HEK293 (cell line): ENCODE results near the gene SPDYE6.

ENCODE experiments used
- CTCF ChIA-PET: fragments of 350-600 bp; formaldehyde crosslinking; extraction: SDS; loops from one replicate; lab custom pipeline; 2021; ENCODE audit warnings: antibody characterized with exemption; lab: Yijun Ruan, JAX
- POLR2A ChIA-PET: fragments of 300-600 bp; formaldehyde crosslinking; extraction: SDS; loops from one replicate; lab custom pipeline; 2020; ENCODE audit warnings: antibody characterized with exemption, inconsistent platforms; lab: Yijun Ruan, JAX
- H3K27ac ChIP-seq: fragments of 200-500 bp; sonication (Bioruptor generic); 2 replicates; pipeline ENCODE4 v1.5.1; 2014; ENCODE audit warnings: low read depth, low read length, control low read depth, inconsistent platforms; ENCODE audit errors: extremely low read depth
- H3K36me3 ChIP-seq, 2 experiments: fragments of 200-500 bp in 1 of 2; sonication (Bioruptor generic) in 1 of 2; 1 replicate in 1 of 2; 2 replicates in 1 of 2; pipeline ENCODE4 v1.5.1; 2014 to 2017; ENCODE audit warnings: inconsistent platforms in 2 of 2, low read length in 2 of 2; ENCODE audit not compliant: control insufficient read depth in 2 of 2, insufficient read depth in 1 of 2
- H3K4me1 ChIP-seq: fragments of 200-500 bp; sonication (Bioruptor generic); 2 replicates; pipeline ENCODE4 v1.5.1; 2014; ENCODE audit warnings: mild to moderate bottlenecking, low read length, inconsistent platforms; ENCODE audit not compliant: control insufficient read depth, insufficient read depth
- H3K4me3 ChIP-seq: 2 replicates; pipeline ENCODE4 v1.5.1; 2011; ENCODE audit warnings: low read depth, mild to moderate bottlenecking, control low read depth, low read length, moderate library complexity
- H3K9me3 ChIP-seq: fragments of 200-500 bp; sonication (Bioruptor generic); 2 replicates; pipeline ENCODE4 v1.5.1; 2014; ENCODE audit warnings: low read depth, low read length, inconsistent platforms; ENCODE audit not compliant: control insufficient read depth, insufficient read depth
- AEBP2 ChIP-seq: fragments of 450-650 bp; formaldehyde crosslinking; IDR thresholded peaks from 2 replicates; pipeline ENCODE4 v1.5.1; 2016; ENCODE audit warnings: missing biosample characterization, missing genetic modification characterization, borderline replicate concordance
- GLI2 ChIP-seq: fragments of 450-650 bp; formaldehyde crosslinking; IDR thresholded peaks from 2 replicates; pipeline ENCODE4; 2017; ENCODE audit warnings: missing biosample characterization, missing genetic modification characterization, low read depth, borderline replicate concordance
- OSR2 ChIP-seq: fragments of 450-650 bp; formaldehyde crosslinking; IDR thresholded peaks from 2 replicates; pipeline ENCODE4 v1.5.1; 2016; ENCODE audit warnings: missing biosample characterization, missing genetic modification characterization
- SP2 ChIP-seq: fragments of 450-650 bp; formaldehyde crosslinking; IDR thresholded peaks from 2 replicates; pipeline ENCODE4 v1.5.1; 2016; ENCODE audit warnings: missing biosample characterization, missing genetic modification characterization
- TRIM28 ChIP-seq: IDR thresholded peaks from 2 replicates; pipeline ENCODE4 v1.6.1; 2011; ENCODE audit warnings: low read length, control low read depth, borderline replicate concordance
- ZBTB8A ChIP-seq: fragments of 450-650 bp; formaldehyde crosslinking; IDR thresholded peaks from 2 replicates; pipeline ENCODE4 v1.5.1; 2016; ENCODE audit warnings: missing biosample characterization, missing genetic modification characterization
- ZNF341 ChIP-seq: fragments of 450-650 bp; formaldehyde crosslinking; IDR thresholded peaks from 2 replicates; pipeline ENCODE4; 2016; ENCODE audit warnings: low read depth, missing biosample characterization, missing genetic modification characterization
- ZNF362 ChIP-seq: fragments of 450-650 bp; formaldehyde crosslinking; IDR thresholded peaks from 2 replicates; pipeline ENCODE4 v1.5.1; 2016; ENCODE audit warnings: missing biosample characterization, missing genetic modification characterization
- ZNF391 ChIP-seq: fragments of 450-650 bp; formaldehyde crosslinking; IDR thresholded peaks from 2 replicates; pipeline ENCODE4 v1.5.1; 2016; ENCODE audit warnings: low read depth, missing biosample characterization, missing genetic modification characterization, borderline replicate concordance
- ZNF416 ChIP-seq: fragments of 450-650 bp; formaldehyde crosslinking; IDR thresholded peaks from 2 replicates; pipeline ENCODE4 v1.5.1; 2016; ENCODE audit warnings: missing biosample characterization, missing genetic modification characterization
- ZNF518A ChIP-seq: fragments of 450-650 bp; formaldehyde crosslinking; conservative IDR thresholded peaks from 2 replicates; pipeline ENCODE4 v1.5.1; 2016; ENCODE audit warnings: low read depth, missing biosample characterization, missing genetic modification characterization
- ZNF530 ChIP-seq: fragments of 450-650 bp; formaldehyde crosslinking; IDR thresholded peaks from 2 replicates; pipeline ENCODE4 v1.5.1; 2016; ENCODE audit warnings: low read depth, missing biosample characterization, missing genetic modification characterization
- ZNF560 ChIP-seq: fragments of 450-650 bp; formaldehyde crosslinking; IDR thresholded peaks from 2 replicates; pipeline ENCODE4 v1.5.1; 2017; ENCODE audit warnings: missing biosample characterization, missing genetic modification characterization, borderline replicate concordance
- ZNF692 ChIP-seq: fragments of 450-650 bp; formaldehyde crosslinking; IDR thresholded peaks from 2 replicates; pipeline ENCODE4 v1.5.1; 2016; ENCODE audit warnings: missing biosample characterization, missing genetic modification characterization
- ZNF768 ChIP-seq: fragments of 450-650 bp; formaldehyde crosslinking; IDR thresholded peaks from 2 replicates; pipeline ENCODE4 v1.5.1; 2018; ENCODE audit warnings: missing biosample characterization, mild to moderate bottlenecking, missing genetic modification characterization
- ZNF776 ChIP-seq: fragments of 450-650 bp; formaldehyde crosslinking; IDR thresholded peaks from 2 replicates; pipeline ENCODE4 v1.5.0; 2017; ENCODE audit warnings: missing biosample characterization, missing genetic modification characterization, borderline replicate concordance

SPDYE6 gene

GRCh38 chr7:102300643-102301221 is 55.5 kb downstream of the SPDYE6 start:
- H3K4me3 ChIP-seq, result no peak overlapping the region
- CTCF ChIA-PET, result interaction anchor here (1.0 kb wide), 1 partner anchor 17 kb away, joined by 3 read pairs; no protein-coding TSS in a partner anchor
- TF ChIP-seq ZNF341 (tag by site-specific recombination) (no peak), ZNF560 (tag by site-specific recombination) (no peak), ZBTB8A (no peak), ZNF530 (tag by site-specific recombination) (no peak), ZNF776 (tag by site-specific recombination) (no peak), SP2 (tag by site-specific recombination) (no peak), ZNF692 (tag by site-specific recombination) (no peak), ZNF362 (tag by site-specific recombination) (no peak), AEBP2 (tag by site-specific recombination) (no peak), ZNF391 (no peak), OSR2 (tag by site-specific recombination) (no peak), TRIM28 (no peak), ZNF518A (no peak), ZNF768 (tag by site-specific recombination) (no peak), ZNF416 (tag by site-specific recombination) (no peak), GLI2 (tag by site-specific recombination) (no peak)
- TF ChIP-seq, all 188 proteins: peak for 0

More at GRCh38 chr7:102300643-102301221, 55.5 kb downstream of the SPDYE6 start:
- no peaks in the 10 kb centered on the region for H3K36me3 ChIP-seq
- POLR2A ChIA-PET, result no interaction called here
- H3K27ac ChIP-seq, result no peak overlapping the region
- H3K9me3 ChIP-seq, result no peaks in the 10 kb centered on the region
- no peaks in the 10 kb centered on the region for H3K4me1 ChIP-seq
